Measurements from ENCODE around the gene CARMIL1.

The CARMIL1 gene

DNA sequence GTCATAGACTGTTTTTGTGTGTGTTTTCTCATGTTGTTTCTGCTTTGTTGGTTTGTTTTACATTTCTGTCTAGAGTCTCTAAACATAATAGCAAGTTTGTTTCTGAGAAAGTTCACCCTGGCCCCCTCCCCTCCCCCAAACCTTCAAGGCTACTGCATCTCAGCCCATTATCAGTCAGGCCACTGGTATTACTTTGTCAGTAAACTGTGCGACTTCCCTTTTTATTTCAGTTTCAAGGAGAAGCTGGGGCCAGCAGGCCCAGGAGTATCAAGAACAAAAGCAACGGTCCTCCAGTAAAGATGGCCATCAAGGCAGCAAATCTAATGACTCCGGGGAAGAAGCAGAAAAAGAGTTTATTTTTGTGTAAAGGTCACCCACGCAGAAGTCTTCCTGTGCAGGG, 340.0 kb downstream of the CARMIL1 start:
- no peak for DNase-seq (ENCODE audit: low read depth)

DNA sequence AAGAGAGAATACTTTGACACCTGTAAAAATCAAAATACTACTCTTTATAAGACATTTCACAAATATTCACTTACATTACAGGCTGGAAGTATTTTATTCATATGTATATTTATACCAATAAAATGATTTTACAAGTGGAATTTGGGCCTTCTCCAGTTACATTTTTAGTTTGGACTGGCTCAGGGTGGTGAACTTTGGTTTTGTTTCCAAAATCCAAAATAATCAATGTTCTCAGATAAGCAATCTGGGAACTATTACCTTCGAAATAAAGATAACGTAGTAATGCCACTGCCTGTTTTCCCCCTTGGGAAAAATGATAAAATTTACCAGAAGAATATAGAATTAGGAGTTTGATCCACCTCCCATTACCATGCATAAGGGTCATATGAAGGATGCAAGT, 341.2 kb downstream of the CARMIL1 start:
- DNase-seq (ENCODE audit: low read depth): no peak

DNA sequence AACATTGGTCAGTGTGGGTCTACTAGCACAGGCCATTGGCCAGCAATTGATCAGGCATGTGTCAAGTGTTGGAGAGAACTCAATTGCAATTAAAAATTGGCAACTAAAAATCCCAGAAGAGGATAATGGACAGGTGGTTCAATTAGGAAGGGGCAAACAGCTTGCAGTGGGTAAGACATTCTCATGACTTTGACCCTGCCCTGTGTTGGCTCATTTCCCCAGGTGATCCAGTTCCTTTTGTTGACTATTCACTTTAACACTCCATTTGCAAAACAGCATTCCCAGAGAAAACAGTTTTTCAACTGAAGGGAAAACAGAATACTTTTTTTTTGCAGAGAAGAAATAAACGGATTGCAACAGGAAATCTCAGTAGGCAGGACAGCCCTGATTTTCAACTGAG, 343.9 kb downstream of the CARMIL1 start:
- no peak for DNase-seq (ENCODE audit: low read depth)

DNA sequence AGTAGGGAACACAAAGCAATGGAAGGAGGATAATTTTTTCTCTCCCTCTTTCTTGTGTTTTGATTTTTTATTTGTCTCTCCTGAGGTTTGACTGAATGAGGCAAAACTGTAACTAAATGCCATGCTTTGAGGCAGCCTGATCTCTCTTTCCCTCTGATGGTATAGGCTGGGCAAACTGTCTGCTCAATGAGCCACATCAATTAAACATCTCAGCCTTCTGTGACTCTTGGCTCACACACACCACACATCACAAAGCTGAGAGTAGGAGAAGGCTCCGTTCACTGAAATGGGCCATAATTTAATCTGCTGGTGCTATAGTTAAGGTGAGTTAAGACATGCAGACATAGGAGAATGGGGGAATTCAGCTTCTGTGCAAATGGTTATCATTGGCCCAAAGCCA, 344.7 kb downstream of the CARMIL1 start:
- DNase-seq (ENCODE audit: low read depth): no peak

DNA sequence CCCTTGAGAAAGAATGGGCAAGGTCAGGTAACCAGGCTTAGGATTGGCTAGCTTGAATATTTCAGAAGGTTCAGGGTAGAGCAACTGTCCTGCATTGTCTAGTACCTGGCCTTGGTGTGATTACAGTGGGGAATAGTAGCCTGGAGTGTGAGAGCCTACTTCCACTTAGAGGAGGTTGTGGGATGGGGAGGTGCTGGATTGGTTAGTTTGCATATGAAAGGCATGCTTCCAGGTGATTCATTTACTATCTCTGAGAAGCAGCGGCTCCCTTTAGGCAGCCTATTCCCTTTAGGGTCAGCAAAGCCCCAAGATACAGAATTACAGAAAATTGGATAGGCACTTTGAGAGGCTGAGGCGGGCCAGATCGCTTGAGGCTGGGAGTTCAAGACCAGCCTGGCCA, 347.8 kb downstream of the CARMIL1 start:
- DNase-seq (ENCODE audit: low read depth): no peak

DNA sequence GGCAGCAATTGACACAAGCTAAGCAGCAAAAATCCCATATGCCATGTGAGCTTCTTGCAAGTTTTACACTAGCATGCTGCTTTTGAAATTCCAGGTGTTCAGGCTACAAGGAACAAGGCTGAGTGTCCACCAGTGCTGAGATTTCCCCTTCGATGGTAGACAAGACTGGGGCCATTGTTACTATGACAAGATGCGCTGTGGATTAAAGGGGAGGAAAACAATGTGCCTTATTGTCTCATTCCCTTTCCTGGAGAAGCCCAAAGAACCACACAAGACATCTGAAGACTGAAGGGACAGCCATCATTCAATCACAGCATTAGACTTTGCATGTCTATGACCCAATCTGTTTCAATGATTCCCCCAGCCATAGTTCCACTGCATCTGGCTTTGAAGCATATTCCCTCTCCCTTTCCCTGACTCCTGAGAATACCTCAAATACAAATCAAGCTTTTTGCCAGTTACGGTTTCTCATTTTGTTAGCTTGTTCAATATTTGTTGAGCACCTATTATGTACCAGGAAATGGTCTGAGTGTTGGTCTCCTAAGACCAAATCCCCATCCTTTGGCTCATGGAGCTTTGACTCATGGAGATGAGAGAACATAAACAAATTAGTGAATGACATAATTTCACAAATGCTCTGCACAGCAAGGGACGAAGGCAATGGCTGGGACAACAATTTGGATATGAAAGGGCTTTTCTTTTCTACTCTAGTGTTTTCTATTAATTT, 349.5 kb downstream of the CARMIL1 start:
- no peak for DNase-seq (ENCODE audit: low read depth)

DNA sequence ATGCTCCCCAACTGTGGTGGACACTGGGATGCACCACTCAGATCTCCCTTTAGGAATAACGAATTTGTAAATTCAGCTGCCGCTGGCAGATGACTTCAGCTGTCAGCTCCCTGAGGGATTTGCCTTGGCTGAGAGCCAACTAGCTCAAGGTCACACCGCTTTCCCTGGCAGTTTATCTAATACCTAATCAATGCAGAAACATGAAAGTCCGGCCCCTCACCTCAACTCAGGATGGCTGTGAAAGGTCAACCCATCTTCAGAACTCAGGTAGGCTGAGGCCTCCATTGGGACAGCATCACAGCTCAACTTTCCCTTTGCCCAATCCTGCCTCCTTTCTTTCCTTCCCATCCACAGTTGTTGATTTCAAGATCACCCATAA, 350.0 kb downstream of the CARMIL1 start:
- no peak for DNase-seq (ENCODE audit: low read depth)

DNA sequence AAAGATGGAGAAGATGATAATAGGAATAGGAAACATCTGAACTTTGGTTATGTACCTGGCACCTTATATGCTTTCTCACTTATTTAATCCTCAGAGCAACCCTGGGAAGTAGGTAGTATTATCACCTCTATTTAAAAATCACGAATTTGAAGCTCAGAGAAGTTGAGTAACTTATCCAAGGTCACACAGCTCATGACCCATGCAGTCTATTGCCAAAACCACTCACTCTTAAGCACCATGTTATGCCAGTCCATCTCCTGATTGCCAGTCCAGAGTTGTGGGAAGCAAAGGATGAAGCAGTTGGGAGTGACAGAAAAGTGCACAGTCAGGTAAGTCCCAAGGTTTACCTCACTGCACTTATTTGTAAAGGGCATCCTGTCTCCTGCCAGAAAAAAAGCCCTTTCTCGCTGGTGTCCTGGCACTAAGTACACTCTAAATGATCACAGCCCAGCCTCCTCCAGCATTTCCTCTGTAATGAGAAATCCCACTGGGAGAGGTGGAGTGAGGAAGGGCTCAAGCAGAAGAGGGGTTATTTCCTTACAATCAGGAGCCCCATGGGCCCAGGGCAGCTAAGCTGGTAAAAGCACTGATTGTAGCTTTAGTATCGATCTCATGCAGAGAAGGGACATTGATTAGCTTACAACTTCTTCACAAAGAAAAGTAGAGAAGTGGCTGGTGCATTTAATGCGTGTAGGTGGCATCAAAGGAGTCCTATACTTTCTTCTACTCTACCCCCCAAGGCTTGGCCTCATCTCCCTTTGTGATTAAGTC, 351.5 kb downstream of the CARMIL1 start:
- DNase-seq (ENCODE audit: low read depth): no peak

DNA sequence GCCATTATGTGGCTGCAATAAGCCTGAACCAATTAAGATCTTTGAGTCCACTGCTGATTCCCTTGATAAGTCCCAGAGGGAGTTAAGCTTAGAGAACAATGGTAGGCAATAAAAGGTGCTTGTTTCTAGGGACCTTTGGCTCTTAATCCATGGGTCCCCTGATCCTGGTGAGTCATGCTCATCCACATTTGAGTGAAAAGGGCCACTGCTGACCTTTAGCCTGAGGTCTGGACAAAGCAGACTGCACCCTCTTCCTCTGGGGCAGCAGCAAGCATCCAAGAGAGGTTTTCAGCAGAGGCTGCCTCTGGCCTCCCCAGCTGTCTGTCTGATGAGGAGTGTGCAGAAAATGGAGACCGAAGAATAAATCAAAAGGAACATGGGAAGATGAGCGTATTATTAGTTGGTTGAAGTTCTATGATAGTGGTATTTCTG, 356.7 kb downstream of the CARMIL1 start:
- no peak for DNase-seq (ENCODE audit: low read depth)

DNA sequence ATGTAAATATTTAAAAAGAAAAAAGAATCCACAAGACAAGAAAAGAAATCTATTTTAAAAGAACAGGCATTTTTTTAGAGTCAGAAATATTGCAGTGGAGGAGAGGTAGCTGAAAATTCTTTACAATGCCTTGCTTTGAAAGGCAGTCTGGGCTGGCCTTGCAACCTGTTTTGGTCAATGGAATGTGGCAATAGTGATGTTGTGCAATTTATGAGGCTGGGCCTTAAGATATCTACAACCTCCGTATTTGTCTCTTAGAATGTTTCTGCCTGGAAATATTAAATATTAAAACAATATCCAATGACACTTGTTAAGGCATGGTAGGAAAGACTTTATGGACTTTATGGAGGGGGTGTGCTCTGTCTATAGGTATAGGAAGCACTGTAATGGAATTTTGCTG, 358.0 kb downstream of the CARMIL1 start:
- no peak for DNase-seq (ENCODE audit: low read depth)

DNA sequence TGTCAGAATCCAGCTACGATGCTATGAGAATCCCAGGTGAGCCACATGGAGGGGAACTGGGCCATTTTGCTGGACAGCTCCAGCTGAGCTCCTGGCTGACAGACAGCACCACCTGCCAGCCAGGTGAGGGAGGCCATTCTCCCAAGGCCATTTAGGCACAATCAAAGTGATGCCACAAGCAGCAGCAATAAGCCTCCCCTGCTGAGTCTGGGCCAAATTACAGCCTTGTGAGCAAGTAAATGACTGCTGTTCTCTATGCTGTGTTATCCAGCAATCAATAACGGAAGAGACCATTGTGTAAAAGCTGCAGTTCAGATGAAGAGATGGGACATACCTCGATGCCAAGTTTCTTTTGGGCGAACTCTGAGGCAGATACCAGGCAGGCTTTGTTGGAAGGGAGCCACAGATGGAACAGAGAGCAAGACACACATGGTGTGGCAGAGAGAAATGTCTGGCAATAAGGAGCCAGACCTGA, 358.8 kb downstream of the CARMIL1 start:
- DNase-seq (ENCODE audit: low read depth): no peak

DNA sequence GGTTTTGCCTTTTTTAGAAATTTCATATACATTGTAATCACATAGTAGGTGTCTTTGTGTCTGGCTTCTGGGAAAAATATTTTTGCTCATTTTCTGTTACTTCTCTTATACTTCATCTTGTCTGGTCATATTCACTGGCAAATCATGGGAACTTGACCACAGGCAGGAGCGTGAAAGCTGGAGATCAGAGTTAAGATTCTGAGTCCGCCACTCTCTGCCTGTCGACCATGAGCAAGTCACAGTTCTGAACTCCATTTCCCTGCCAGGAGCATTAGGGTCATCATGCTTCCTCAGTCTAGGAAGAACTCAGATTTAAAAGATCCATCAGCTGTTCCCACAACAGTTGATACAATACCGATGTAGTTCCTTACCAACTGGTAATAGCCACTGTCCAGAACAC, 360.5 kb downstream of the CARMIL1 start:
- no peak for DNase-seq (ENCODE audit: low read depth)

DNA sequence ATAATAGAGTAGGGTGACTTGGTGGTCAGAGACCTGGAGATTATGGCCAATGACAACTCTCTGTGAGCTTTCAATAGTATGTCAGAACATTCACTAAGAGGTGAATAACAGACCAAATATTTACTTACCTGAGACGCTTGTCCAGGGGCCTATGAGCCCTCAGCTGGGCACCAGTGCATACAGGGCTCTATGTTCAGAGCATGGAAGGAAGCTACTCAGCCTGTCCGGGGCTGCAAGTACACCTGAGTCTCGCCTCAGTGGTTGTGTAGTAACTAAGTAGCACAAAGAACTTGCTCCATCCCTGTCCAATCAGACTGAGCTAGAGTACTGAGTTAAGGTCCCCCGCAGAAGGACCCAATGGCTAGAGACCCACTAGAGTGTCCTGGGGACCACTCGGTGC, 361.3 kb downstream of the CARMIL1 start:
- DNase-seq (ENCODE audit: low read depth): no peak

DNA sequence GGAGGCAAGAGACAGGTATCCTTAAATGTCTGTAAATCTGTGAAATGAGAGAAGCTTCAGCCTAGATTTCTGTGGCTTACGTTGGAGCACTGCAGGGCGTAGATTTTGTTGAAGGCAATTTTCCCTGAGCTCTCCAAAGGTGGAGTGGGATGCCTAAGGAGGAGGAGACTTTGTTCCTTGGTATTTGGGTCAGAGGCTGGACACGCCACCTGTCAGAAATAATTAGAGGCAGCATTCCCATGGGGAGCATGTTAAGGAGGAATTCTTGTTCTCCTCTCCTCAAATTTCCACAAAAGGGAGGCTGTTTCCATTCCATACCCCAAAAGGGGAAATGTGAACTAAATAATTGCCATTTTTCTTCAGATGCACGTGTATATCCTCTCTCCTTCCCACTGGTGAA, 361.7 kb downstream of the CARMIL1 start:
- DNase-seq (ENCODE audit: low read depth): no peak

DNA sequence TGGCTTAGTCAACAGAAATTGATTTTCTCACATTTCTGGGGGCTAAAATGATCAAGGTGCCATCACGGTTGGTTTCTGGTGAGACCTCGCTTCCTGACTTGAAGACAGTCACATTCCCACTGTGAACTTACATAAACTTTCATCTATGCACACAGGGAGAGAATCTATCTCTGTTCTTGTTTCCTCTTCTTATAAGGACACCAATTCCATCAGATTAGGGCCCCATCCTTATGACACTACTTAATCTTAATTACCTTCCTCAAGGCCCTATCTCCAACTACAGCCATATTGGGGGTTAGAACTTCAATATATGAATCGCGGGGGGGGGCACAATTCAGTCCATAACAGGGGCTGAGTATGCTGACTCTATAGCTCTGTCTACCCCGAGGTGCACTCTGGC, 362.2 kb downstream of the CARMIL1 start:
- DNase-seq (ENCODE audit: low read depth): no peak

DNA sequence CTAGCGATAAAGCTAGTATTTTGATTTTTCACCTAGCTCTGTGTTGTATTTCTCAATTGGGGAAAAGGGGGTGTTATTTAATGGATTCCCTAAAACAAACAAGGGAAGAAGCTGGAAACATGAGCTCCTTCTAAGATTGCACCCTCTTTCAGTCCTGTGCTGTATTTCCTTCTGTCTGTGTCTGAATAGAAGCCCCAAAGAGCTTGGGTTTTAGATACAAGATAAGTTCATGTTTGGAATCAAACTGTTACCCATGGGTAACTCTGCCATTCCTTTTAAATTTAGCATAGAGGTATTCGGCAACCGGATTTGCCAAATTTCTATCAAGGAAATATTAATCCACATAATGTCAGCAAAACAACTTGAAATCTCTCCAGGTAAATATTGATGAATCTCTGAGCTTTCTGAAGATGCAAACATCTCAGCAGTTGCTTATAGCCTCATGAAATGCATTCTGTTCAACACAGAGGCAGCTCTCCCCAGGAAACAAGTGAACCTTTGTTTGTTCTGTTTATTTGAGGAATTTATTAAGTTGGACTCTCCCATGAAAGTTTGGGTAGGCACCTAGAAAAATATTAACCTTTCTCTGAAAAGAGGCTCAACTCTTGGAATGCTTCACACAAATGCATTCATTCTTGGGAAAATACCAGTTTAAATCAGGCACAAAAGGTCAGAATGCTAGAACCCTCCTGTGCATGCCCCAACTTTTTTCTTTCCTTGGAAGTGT, 362.9 kb downstream of the CARMIL1 start:
- no peak for DNase-seq (ENCODE audit: low read depth)

DNA sequence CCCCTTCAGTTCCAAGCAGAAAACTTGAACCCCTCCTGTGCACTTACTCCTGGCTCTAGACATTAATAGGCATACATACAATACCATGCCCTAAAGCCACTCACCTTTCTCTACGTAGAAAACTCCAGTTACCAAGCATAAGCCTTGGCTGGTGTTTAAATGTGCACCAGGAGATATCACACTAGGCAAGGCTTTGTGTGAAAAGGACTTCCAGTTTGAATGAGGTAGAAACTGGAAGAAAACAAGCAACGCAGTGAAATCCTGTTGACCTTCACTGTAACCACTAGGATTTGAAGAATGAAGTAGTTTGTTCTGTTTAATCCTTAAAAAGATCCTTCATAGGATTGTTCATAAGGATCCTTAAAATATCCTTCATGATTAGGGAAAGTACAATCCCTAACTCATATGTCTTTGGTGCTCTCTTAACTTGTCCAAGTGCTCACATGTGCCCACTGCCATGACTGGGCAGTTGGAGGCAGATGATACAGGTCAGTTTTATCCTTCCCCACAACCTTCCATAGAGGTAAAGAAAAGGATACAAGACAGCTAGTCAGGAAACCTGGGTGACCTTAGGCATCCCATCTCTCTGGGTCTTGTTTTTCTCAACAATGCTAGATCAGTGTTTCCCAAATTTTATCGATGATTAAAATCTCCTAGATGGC, 363.6 kb downstream of the CARMIL1 start:
- no peak for DNase-seq (ENCODE audit: low read depth)

DNA sequence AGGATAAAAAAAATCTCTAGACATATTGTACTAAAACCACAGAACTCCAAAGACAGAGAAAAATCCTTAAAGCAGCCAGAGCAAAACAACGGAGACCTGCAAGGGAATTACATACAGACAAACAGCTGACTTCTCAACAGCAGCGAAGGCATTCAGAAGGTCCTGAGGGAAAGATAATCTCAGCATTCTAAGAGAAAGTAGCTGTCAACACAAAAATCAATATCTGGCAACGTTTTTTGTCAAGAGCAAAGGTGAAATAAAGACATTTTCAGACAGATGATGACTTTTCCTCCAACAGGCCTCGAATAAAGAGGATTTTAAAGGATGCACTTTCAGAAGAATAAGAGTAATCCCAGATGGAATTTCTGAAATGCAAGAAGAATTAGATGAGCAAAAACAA, 366.7 kb downstream of the CARMIL1 start:
- DNase-seq (ENCODE audit: low read depth): no peak

DNA sequence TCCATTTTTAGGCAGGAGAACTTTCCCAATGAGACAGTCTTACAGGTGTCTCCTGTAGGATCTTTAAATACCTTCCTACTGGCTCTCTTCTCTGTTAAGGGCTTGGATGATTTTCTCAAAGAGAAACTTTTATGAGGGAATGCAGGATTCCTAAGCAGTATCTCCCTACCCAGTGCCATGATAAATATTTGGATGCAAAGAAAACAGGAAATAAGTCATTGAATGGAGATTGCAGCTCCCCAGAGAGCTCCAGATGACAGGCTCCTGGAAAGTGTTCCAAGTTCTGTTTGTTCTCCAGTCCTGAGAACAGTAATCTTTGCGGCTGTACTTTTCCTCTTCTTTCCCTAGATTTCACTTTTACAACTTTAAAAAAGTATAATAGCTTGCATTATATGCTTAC, 370.4 kb downstream of the CARMIL1 start:
- no peak for DNase-seq (ENCODE audit: low read depth)

DNA sequence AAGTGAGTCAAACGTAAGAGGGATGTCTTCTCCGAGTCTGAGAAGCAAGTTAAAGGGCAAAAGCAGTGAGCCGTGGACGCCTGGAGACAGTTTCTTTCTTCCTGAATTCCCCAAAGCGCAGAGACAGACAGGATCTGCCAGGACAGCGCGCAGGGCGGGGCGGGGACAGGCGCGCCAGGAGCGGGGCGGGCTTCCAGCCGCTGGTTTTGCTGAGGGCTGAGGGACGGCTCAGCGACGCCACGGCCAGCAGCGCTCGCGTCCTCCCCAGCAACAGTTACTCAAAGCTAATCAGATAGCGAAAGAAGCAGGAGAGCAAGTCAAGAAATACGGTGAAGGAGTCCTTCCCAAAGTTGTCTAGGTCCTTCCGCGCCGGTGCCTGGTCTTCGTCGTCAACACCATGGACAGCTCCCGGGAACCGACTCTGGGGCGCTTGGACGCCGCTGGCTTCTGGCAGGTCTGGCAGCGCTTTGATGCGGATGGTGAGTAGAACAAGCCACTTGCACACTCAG, 372.9 kb downstream of the CARMIL1 start, which contains the start of gene SCGN:
Gene SCGN (plus strand): TSS at position 209 of the 509 bp plus-strand sequence. CDS start 189 bp downstream, at position 398.
- DNase-seq (ENCODE audit: low read depth): peak; percentile 17

DNA sequence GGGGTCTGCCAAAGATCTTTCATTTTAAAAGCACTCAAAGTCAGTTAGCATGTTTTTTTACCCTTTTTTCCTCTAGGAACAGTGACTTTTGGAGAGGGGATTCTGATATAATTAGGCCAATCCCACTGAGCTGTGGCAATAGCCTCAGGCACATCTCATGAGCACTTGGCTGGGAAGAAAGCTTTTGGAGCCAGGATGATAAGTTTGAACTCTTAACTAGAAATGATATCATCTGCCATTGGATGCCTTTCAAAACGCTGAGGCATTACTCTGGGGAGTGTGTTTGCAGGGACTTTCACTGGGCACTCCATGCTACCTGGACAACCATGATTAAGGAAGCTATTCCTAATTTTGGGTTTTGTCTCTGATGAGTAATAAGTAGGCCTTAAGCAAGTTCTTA, 376.5 kb downstream of the CARMIL1 start:
- DNase-seq (ENCODE audit: low read depth): no peak
